Muscle layer of colon (tissue), 2 donors: ENCODE results near the gene PTPRG.

ENCODE experiments used
- H3K27ac ChIP-seq: one replicate; pipeline ENCODE4 v1.7.0; 2013; ENCODE audit warnings: low read depth, mild to moderate bottlenecking, low read length, moderate library complexity
- H3K27me3 ChIP-seq, 2 donors: one replicate each; pipeline ENCODE4 v1.7.0; 2013; ENCODE audit warnings: low read length in 2 of 2, mild to moderate bottlenecking in 2 of 2; ENCODE audit not compliant: insufficient read depth in 2 of 2, control insufficient read depth in 1 of 2
- H3K36me3 ChIP-seq: one replicate; pipeline ENCODE4 v1.7.0; 2013; ENCODE audit warnings: mild to moderate bottlenecking, low read length; ENCODE audit not compliant: insufficient read depth
- H3K4me1 ChIP-seq: one replicate; pipeline ENCODE4 v1.7.0; 2013; ENCODE audit warnings: mild to moderate bottlenecking, low read length; ENCODE audit not compliant: insufficient read depth
- H3K4me3 ChIP-seq, 2 donors: one replicate each; pipeline ENCODE4 v1.7.0; 2013; ENCODE audit warnings: low read length in 2 of 2, low read depth in 1 of 2, mild to moderate bottlenecking in 1 of 2, moderate library complexity in 1 of 2
- H3K9ac ChIP-seq: one replicate; pipeline ENCODE4 v1.7.0; 2013; ENCODE audit warnings: low read length
- H3K9me3 ChIP-seq: one replicate; pipeline ENCODE4 v1.7.0; 2013; ENCODE audit warnings: mild to moderate bottlenecking, low read length
- donor health status: abdominal sarcoma.
- donor health status: Adenocarcinoma of cecum.

Gene PTPRG

DNA sequence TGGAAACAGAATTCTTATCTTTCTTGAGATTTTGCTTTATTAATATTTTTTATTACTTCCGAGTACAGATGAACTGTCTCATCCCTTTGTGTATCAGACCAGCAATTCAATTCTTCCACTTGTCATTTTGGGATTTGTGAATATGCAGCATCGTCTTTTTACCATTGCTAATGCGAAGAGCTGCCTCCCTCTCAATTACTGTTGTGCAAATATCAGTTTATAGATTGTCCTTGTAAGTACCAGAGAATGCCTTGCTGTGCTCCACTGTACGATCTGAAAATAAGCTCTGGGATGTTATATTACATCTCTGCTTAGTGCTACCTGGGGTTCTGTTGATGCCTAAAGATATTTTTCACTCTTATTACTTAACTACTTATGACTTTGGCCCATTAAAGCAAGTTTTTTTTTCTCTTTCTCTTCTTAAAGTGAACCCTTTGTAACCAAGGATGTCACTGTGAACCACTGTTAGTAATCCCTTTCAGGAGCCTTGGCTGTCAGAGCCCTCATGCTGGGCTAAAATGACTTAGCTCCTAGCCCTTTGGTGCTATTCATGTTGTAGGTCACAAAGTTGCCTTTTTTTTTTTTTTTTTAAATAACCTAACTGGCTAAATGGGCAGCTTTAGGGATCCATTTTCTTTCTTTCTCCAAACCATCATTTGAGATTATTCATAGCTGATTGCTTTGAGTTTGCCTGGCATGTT lies 429.1 kb downstream of the PTPRG start:
- no peaks in the 10 kb centered on the region for H3K4me1 ChIP-seq
- H3K4me3 ChIP-seq, result no peak overlapping the region
- peaks cover 4% of the 10 kb centered on the region for H3K36me3 ChIP-seq
- no peak overlapping the region for H3K27ac ChIP-seq
- no peaks in the 10 kb centered on the region for H3K27me3 ChIP-seq
- H3K9ac ChIP-seq, result no peak overlapping the region
- no peaks in the 10 kb centered on the region for H3K9me3 ChIP-seq

GRCh38 chr3:61991706-61992105 lies 430.3 kb downstream of the PTPRG start:
- Histone ChIP-seq H3K4me3 (no peak overlapping the region), H3K9ac (no peak overlapping the region), H3K9me3 (no peaks in the 10 kb centered on the region), H3K4me1 (peaks cover 10% of the 10 kb centered on the region), H3K27ac (no peak overlapping the region), H3K36me3 (peaks cover 4% of the 10 kb centered on the region), H3K27me3 (no peaks in the 10 kb centered on the region)

DNA sequence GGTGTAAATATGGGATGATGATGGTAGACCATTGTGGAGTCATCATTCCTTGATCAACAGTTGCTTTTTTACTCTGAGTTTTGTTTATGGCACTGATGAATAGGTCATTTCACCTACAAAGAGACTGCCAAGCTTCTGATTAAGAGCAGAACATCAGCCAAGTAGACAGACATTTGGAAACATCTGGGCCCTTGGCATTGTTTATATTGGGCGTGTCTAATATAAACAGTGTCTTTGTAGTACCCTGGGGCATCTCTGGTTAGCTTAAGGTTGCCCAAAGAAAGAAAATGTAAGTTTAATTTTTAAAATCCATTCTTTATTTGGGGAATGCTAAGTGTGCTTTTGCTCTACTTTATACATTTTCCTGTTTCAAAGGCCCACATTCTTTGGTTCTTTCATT lies 435.0 kb downstream of the PTPRG start:
- Histone ChIP-seq H3K27ac (no peak overlapping the region), H3K36me3 (peaks cover 4% of the 10 kb centered on the region), H3K4me3 (no peak overlapping the region), H3K9me3 (no peaks in the 10 kb centered on the region), H3K4me1 (peaks cover 18% of the 10 kb centered on the region), H3K27me3 (no peaks in the 10 kb centered on the region), H3K9ac (no peak overlapping the region)

- Histone ChIP-seq H3K27me3 (no peaks in the 10 kb centered on the region), H3K27ac (no peak overlapping the region), H3K36me3 (no peaks in the 10 kb centered on the region), H3K9me3 (no peaks in the 10 kb centered on the region), H3K4me1 (peaks cover 18% of the 10 kb centered on the region), H3K4me3 (no peak overlapping the region), H3K9ac (no peak overlapping the region)
Measured at GRCh38 chr3:61997101-61997500, 435.7 kb downstream of the PTPRG start.

DNA sequence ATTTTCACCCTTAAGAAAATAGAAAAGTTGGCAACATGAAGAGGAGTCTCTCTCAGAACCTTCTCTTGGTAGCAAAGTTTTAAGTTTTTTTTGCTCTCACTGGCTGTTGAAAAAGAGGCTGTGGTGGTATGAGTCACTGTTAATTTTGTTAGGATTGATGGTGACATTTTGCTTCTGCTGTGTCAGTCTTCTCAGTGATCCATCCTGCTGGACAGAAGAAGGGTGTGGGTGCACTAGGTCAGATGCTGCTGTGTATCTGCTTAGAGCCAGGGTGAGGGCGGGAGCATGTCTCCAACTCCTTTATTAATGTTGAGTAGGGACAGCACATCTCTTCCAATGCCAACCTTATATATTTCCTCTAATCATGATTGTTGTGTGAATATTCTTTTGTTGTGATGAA lies 442.5 kb downstream of the PTPRG start:
- H3K4me1 ChIP-seq, result peaks cover 11% of the 10 kb centered on the region
- no peak overlapping the region for H3K4me3 ChIP-seq
- H3K9me3 ChIP-seq, result no peaks in the 10 kb centered on the region
- no peaks in the 10 kb centered on the region for H3K27me3 ChIP-seq
- H3K36me3 ChIP-seq, result peaks cover 6% of the 10 kb centered on the region
- no peak overlapping the region for H3K27ac ChIP-seq
- H3K9ac ChIP-seq, result no peak overlapping the region

DNA sequence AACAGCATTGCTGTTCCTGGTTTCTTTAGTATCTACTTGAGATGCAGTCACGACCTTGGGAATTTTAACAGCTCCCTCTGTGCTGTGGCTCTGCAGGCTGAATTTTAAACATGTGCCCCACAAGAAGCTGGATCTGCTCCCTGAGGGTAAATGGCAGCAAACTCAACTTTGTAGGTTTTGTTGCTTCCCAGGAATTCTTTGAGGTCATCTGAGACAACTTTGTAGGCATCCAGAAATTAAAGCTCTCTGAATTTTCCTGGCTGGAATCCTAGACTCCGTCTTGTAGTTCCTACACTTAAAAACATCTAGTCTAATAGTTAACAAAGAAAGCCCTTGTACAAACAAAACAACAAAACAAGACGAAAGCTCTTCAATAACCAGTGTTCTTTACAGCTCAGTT lies 445.7 kb downstream of the PTPRG start:
- H3K36me3 ChIP-seq, result peaks cover 6% of the 10 kb centered on the region
- peaks cover 20% of the 10 kb centered on the region for H3K4me1 ChIP-seq
- no peaks in the 10 kb centered on the region for H3K27me3 ChIP-seq
- no peak overlapping the region for H3K4me3 ChIP-seq
- no peaks in the 10 kb centered on the region for H3K9me3 ChIP-seq
- no peak overlapping the region for H3K27ac ChIP-seq
- no peak overlapping the region for H3K9ac ChIP-seq

GRCh38 chr3:62010989-62011388 lies 449.6 kb downstream of the PTPRG start:
- H3K9ac ChIP-seq, result no peak overlapping the region
- H3K9me3 ChIP-seq, result no peaks in the 10 kb centered on the region
- peaks cover 20% of the 10 kb centered on the region for H3K4me1 ChIP-seq
- H3K27me3 ChIP-seq, result no peaks in the 10 kb centered on the region
- H3K4me3 ChIP-seq, result no peak overlapping the region
- no peak overlapping the region for H3K27ac ChIP-seq
- H3K36me3 ChIP-seq, result no peaks in the 10 kb centered on the region

- H3K27ac ChIP-seq, result no peak overlapping the region
- no peak overlapping the region for H3K9ac ChIP-seq
- no peak overlapping the region for H3K4me3 ChIP-seq
- no peaks in the 10 kb centered on the region for H3K36me3 ChIP-seq
- H3K27me3 ChIP-seq, result no peaks in the 10 kb centered on the region
- H3K9me3 ChIP-seq, result no peaks in the 10 kb centered on the region
- peaks cover 17% of the 10 kb centered on the region for H3K4me1 ChIP-seq
Measured at GRCh38 chr3:62011666-62012065, 450.3 kb downstream of the PTPRG start.

DNA sequence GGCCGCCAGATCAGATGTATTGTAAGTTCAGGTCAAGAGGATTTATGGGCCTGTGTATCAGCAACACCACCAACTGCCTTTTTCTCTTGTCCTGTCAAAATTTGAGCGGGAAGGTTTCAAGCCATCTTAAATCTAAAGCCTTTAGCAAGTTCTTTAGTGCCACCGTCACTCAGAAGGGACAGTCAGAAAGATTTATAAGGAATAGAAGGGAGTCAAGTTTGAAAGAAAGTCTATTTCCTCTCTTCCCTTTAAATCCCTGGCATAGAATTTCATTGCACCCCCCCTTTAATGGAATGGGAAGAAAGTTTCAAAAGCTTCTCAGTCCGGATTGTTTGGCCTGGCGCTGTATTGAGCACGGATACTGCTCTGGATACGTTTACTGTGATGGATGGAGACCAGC lies 452.6 kb downstream of the PTPRG start:
- peaks cover 9% of the 10 kb centered on the region for H3K4me1 ChIP-seq
- no peaks in the 10 kb centered on the region for H3K9me3 ChIP-seq
- no peaks in the 10 kb centered on the region for H3K36me3 ChIP-seq
- no peak overlapping the region for H3K9ac ChIP-seq
- H3K4me3 ChIP-seq, result no peak overlapping the region
- no peak overlapping the region for H3K27ac ChIP-seq
- H3K27me3 ChIP-seq, result no peaks in the 10 kb centered on the region

- Histone ChIP-seq H3K4me3 (no peak overlapping the region), H3K9me3 (no peaks in the 10 kb centered on the region), H3K27ac (no peak overlapping the region)
Measured at GRCh38 chr3:62015111-62015510, 453.7 kb downstream of the PTPRG start.

DNA sequence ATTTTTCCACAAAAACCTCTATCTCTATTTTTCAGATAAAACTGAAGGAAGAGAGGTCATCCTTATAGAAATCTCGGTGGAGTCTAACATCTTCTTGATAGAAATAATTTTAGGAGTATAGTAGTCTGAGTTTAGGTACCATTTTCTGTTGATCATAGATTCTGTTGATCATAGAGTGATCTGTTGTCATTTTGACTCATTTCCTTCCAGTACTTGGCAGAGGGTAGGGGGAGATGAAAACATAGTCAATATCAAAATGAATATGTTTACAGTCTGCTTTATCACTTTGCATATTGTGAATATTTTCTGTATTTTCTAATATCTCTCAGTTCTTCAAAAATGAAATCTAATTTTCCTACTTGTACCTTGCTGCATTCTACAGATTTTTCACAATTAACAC lies 458.5 kb downstream of the PTPRG start:
- Histone ChIP-seq H3K9ac (no peak overlapping the region), H3K4me3 (no peak overlapping the region), H3K27ac (no peak overlapping the region), H3K36me3 (no peaks in the 10 kb centered on the region), H3K27me3 (no peaks in the 10 kb centered on the region), H3K9me3 (no peaks in the 10 kb centered on the region), H3K4me1 (no peaks in the 10 kb centered on the region)

More at GRCh38 chr3:62015111-62015510, 453.7 kb downstream of the PTPRG start:
- H3K27me3 ChIP-seq, result no peaks in the 10 kb centered on the region
- H3K9ac ChIP-seq, result no peak overlapping the region
- H3K36me3 ChIP-seq, result no peaks in the 10 kb centered on the region
- H3K4me1 ChIP-seq, result peaks cover 9% of the 10 kb centered on the region

- Histone ChIP-seq H3K27ac (no peak overlapping the region), H3K36me3 (no peaks in the 10 kb centered on the region), H3K9me3 (no peaks in the 10 kb centered on the region)
Measured at GRCh38 chr3:62020706-62021105, 459.3 kb downstream of the PTPRG start.

More at GRCh38 chr3:62020706-62021105, 459.3 kb downstream of the PTPRG start:
- Histone ChIP-seq H3K4me3 (no peak overlapping the region), H3K4me1 (no peaks in the 10 kb centered on the region), H3K27me3 (no peaks in the 10 kb centered on the region), H3K9ac (no peak overlapping the region)
